Right atrium auricular region (tissue), 2 donors: ENCODE results near the gene LSM6. TPM values are rescaled to one million over a fixed set of nuclear protein-coding genes. Genes with fewer than 3 reads are reported as not detected.

Source experiments
- DNase-seq: peaks from one replicate; pipeline ENCODE4 v3.0.0-alpha.2; 2019; ENCODE audit warnings: low spot score
- H3K27ac ChIP-seq, 2 donors: fragments of 200-600 bp; sonication (generic); 1 replicate in 1 of 2; 2 replicates in 1 of 2; pipeline ENCODE4 v1.5.1; 2016 to 2019
- H3K27me3 ChIP-seq, 2 donors: fragments of 200-600 bp; sonication (generic); one replicate each; pipeline versions ENCODE4 v1.5.1 to v1.6.0; 2017 to 2019
- H3K36me3 ChIP-seq: fragments of 200-600 bp; sonication (generic); one replicate; pipeline ENCODE4 v1.5.1; 2016
- H3K4me1 ChIP-seq, 2 donors: fragments of 200-600 bp; sonication (generic); one replicate each; pipeline versions ENCODE4 v1.5.1 to v1.6.0; 2017 to 2019
- H3K4me3 ChIP-seq, 2 donors: fragments of 200-600 bp; sonication (generic); 1 replicate in 1 of 2; 2 replicates in 1 of 2; pipeline ENCODE4 v1.5.1; 2017 to 2019; ENCODE audit warnings: mild to moderate bottlenecking in 1 of 2, moderate library complexity in 1 of 2
- H3K9me3 ChIP-seq, 2 donors: fragments of 200-600 bp; sonication (generic); one replicate each; pipeline ENCODE4 v1.5.1; 2019
- CTCF ChIP-seq, 2 donors: fragments of 200-600 bp; sonication (generic); IDR thresholded peaks; one replicate each; pipeline ENCODE4 v1.5.1; 2019; ENCODE audit warnings: antibody characterized with exemption in 2 of 2
- total RNA-seq, 2 donors: library from RNA; depleted of rRNA; stranded (reverse); fragments of >200 nt; gene quantifications; one replicate each; pipeline ENCODE4 v1.1.0, GENCODE V29; 2016

LSM6 gene
- total RNA-seq, 2 donors from 2014 or later: 15.0 TPM

- Histone ChIP-seq H3K4me1 (peaks cover 0 to 9% of the 10 kb centered on the region in 2 donors), H3K36me3 (peaks cover 45% of the 10 kb centered on the region), H3K9me3 (no peaks in the 10 kb centered on the region), H3K27ac (no peak overlapping the region), H3K4me3 (no peak overlapping the region), H3K27me3 (no peaks in the 10 kb centered on the region)
- no peak for TF ChIP-seq CTCF (IDR thresholded peaks at IDR 0.05)
- DNase-seq: no peak
Measured at GRCh38 chr4:146186041-146186440, 10.5 kb downstream of the LSM6 start.

GRCh38 chr4:146186596-146186995 lies 11.1 kb downstream of the LSM6 start:
- no peak for DNase-seq
- no peak for TF ChIP-seq CTCF (IDR thresholded peaks at IDR 0.05)
- H3K36me3 ChIP-seq: peaks cover 50% of the 10 kb centered on the region

GRCh38 chr4:146190456-146190855 lies 14.9 kb downstream of the LSM6 start:
- TF ChIP-seq CTCF (IDR thresholded peaks at IDR 0.05): no peak
- DNase-seq: no peak
- H3K9me3 ChIP-seq: no peaks in the 10 kb centered on the region
- H3K27me3 ChIP-seq: no peaks in the 10 kb centered on the region
- no peak overlapping the region for H3K27ac ChIP-seq
- peaks cover 36% of the 10 kb centered on the region for H3K36me3 ChIP-seq
- H3K4me1 ChIP-seq: peaks cover 0 to 5% of the 10 kb centered on the region in 2 donors
- H3K4me3 ChIP-seq: no peak overlapping the region

More at GRCh38 chr4:146186596-146186995, 11.1 kb downstream of the LSM6 start:
- Histone ChIP-seq H3K4me1 (peaks cover 0 to 9% of the 10 kb centered on the region in 2 donors), H3K27ac (no peak overlapping the region), H3K27me3 (no peaks in the 10 kb centered on the region), H3K9me3 (no peaks in the 10 kb centered on the region), H3K4me3 (no peak overlapping the region)

- H3K36me3 ChIP-seq: peaks cover 36% of the 10 kb centered on the region
- H3K27ac ChIP-seq: peak overlapping the region in 1 of 2 donors; percentile 41
Measured at GRCh38 chr4:146191766-146192458, 16.4 kb downstream of the LSM6 start.

GRCh38 chr4:146193628-146194027 lies 18.1 kb downstream of the LSM6 start:
- no peak overlapping the region for H3K4me3 ChIP-seq
- no peak for TF ChIP-seq CTCF (IDR thresholded peaks at IDR 0.05)
- H3K27me3 ChIP-seq: no peaks in the 10 kb centered on the region
- peaks cover 30% of the 10 kb centered on the region for H3K36me3 ChIP-seq
- peaks cover 0 to 5% of the 10 kb centered on the region in 2 donors for H3K4me1 ChIP-seq
- no peak for DNase-seq
- no peaks in the 10 kb centered on the region for H3K9me3 ChIP-seq
- no peak overlapping the region for H3K27ac ChIP-seq

More at GRCh38 chr4:146191766-146192458, 16.4 kb downstream of the LSM6 start:
- Histone ChIP-seq H3K4me3 (no peak overlapping the region), H3K4me1 (peaks cover 0 to 5% of the 10 kb centered on the region in 2 donors), H3K9me3 (no peaks in the 10 kb centered on the region), H3K27me3 (no peaks in the 10 kb centered on the region)
- DNase-seq: no peak
- peak in 1 of 2 donors; percentile 31 for TF ChIP-seq CTCF (IDR thresholded peaks at IDR 0.05)

GRCh38 chr4:146194212-146194611 lies 18.7 kb downstream of the LSM6 start:
- H3K27me3 ChIP-seq: no peaks in the 10 kb centered on the region
- H3K9me3 ChIP-seq: no peaks in the 10 kb centered on the region
- H3K27ac ChIP-seq: no peak overlapping the region
- H3K36me3 ChIP-seq: peaks cover 24% of the 10 kb centered on the region
- no peak for TF ChIP-seq CTCF (IDR thresholded peaks at IDR 0.05)
- DNase-seq: no peak
- peaks cover 0 to 5% of the 10 kb centered on the region in 2 donors for H3K4me1 ChIP-seq
- no peak overlapping the region for H3K4me3 ChIP-seq
